ENCODE data around the gene SZT2.

DNA sequence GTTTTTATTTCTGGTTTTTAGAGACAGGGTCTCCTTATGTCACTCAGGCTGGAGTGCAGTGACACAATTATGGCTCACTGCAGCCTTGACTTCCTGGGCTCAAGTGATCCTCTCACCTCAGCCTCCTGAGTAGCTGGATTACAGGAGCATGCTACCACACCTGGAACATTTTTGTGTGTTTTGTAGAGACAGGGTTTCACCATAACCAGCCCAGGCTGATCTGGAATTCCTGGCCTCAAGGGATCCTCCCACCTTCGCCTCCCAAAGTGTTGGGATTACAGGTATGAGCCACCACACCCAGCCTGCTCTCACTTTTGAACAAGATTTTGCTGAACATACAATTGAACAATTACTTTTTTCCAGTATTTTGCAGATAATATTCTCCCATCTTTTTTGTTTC is 88.0 kb downstream of the SZT2 start:
- TF ChIP-seq, protein P1, sequence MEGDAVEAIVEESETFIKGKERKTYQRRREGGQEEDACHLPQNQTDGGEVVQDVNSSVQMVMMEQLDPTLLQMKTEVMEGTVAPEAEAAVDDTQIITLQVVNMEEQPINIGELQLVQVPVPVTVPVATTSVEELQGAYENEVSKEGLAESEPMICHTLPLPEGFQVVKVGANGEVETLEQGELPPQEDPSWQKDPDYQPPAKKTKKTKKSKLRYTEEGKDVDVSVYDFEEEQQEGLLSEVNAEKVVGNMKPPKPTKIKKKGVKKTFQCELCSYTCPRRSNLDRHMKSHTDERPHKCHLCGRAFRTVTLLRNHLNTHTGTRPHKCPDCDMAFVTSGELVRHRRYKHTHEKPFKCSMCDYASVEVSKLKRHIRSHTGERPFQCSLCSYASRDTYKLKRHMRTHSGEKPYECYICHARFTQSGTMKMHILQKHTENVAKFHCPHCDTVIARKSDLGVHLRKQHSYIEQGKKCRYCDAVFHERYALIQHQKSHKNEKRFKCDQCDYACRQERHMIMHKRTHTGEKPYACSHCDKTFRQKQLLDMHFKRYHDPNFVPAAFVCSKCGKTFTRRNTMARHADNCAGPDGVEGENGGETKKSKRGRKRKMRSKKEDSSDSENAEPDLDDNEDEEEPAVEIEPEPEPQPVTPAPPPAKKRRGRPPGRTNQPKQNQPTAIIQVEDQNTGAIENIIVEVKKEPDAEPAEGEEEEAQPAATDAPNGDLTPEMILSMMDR (IDR thresholded peaks at IDR 0.05 in 8 of 11, conservative IDR thresholded peaks at IDR 0.05 in 3 of 11), result no peak
- TF ChIP-seq POLR2A (IDR thresholded peaks at IDR 0.05), result no peak
- no peak for TF ChIP-seq POLR2AphosphoS5 (IDR thresholded peaks at IDR 0.05)

Measured in spleen (tissue), 7 donors.